NCI-H187 (cell line): ENCODE results near the gene SNX7.

Experiments
- DNase-seq, 2 experiments: peaks; one replicate each; lab custom pipeline; 2025; lab: John Stamatoyannopoulos, UW

Gene SNX7, protein sequence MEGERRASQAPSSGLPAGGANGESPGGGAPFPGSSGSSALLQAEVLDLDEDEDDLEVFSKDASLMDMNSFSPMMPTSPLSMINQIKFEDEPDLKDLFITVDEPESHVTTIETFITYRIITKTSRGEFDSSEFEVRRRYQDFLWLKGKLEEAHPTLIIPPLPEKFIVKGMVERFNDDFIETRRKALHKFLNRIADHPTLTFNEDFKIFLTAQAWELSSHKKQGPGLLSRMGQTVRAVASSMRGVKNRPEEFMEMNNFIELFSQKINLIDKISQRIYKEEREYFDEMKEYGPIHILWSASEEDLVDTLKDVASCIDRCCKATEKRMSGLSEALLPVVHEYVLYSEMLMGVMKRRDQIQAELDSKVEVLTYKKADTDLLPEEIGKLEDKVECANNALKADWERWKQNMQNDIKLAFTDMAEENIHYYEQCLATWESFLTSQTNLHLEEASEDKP

DNA sequence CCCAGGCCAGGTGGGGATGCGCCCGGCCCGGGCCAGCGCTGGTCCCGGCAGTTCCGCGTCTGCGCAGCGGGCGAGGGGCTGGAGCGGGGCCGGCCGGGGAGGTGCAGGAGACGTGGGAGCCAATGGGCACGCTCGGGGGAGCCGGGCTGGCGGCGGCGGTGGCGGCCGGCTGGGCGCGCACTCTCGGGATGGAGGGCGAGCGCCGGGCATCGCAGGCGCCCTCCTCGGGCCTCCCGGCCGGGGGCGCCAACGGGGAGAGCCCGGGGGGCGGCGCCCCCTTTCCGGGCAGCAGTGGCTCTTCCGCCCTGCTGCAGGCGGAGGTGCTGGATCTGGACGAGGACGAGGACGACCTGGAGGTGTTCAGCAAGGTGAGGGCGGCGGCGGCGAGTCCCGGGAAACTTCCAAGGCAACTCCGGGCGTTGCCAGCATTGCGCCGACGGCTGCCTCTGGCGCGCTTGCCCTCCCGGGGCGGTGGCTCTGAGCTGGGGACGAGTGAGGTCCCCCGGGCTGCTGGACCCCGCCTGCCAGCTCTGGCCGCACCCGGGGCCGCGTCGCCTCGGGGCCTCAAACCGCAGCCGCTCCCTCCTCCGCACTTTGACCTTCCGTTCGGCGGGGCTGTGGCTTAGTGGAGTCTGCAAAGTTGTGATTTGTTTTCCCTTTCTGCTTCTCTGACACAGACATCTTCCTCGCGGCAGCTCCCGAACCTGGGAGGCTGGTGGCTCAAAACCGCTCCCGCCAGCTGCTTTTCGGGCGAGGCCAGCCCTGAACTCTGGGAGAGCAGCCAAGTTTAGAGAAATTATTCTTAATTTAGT lies at the start of gene SNX7:
Gene SNX7, plus strand, starts transcription at position 178 of the 812 bp plus-strand sequence. Its CDS starts 11 bp downstream, at position 189.
- DNase-seq = peak in 1 of 2 experiments; percentile 24

- no peak for DNase-seq
Observed at GRCh38 chr1:98637316-98637715, 24.2 kb upstream of the SNX7 start.

- no peak for DNase-seq
Observed at GRCh38 chr1:98638185-98638584, 23.3 kb upstream of the SNX7 start.

GRCh38 chr1:98644510-98644909 lies 17.0 kb upstream of the SNX7 start:
- no peak for DNase-seq

DNA sequence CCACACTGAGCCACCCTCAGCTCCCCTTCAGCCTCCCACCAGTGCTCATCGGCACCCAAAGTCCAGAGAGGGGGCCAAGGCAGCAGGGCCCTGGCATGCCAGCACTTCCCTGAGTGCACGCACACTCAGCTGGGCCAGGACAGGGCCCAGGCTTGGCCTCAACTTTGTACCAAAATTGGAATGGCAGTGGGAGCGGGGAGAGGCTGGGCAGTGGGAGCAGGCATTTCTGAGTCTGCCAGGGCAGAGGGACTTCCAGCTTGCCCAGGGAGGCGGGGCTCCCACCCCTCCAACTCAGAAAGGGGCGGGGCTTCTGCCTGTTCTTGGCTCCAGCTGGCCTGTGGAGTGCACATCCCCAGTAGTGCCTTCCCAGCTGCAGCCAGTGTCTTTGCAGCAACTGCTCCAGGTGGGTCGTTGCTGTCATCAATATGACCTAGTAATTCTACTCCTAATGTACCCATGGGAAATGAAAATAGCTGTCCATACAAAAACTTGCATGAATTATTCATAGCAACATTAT lies 10.3 kb upstream of the SNX7 start:
- DNase-seq = no peak

GRCh38 chr1:98653123-98653522 lies 8.4 kb upstream of the SNX7 start:
- DNase-seq = no peak

DNA sequence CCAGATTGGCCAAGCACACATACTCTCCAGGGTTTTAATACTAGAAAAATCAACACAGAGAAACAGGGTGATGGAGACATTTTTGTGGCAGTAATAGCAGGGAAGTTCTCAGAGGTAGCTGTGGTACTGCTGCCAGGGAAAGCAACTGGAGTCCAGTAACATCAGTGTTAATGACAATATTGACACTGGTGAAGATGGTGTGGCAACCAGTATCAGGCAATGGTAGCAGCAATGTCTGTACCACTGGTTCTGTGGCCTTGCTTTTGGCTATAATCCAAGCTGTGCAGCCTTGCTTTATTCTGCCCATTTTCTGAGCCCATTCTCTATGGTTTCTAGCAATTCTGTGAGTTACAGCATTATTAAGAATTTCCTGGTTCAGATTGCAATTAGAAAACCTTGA lies 1.6 kb upstream of the SNX7 start:
- DNase-seq = no peak

- DNase-seq = no peak
Observed at GRCh38 chr1:98660940-98661543, 479 bp upstream of the SNX7 start.

- no peak for DNase-seq
Observed at GRCh38 chr1:98662356-98662670, 792 bp downstream of the SNX7 start.

GRCh38 chr1:98668733-98669132 lies 7.2 kb downstream of the SNX7 start:
- DNase-seq = no peak

DNA sequence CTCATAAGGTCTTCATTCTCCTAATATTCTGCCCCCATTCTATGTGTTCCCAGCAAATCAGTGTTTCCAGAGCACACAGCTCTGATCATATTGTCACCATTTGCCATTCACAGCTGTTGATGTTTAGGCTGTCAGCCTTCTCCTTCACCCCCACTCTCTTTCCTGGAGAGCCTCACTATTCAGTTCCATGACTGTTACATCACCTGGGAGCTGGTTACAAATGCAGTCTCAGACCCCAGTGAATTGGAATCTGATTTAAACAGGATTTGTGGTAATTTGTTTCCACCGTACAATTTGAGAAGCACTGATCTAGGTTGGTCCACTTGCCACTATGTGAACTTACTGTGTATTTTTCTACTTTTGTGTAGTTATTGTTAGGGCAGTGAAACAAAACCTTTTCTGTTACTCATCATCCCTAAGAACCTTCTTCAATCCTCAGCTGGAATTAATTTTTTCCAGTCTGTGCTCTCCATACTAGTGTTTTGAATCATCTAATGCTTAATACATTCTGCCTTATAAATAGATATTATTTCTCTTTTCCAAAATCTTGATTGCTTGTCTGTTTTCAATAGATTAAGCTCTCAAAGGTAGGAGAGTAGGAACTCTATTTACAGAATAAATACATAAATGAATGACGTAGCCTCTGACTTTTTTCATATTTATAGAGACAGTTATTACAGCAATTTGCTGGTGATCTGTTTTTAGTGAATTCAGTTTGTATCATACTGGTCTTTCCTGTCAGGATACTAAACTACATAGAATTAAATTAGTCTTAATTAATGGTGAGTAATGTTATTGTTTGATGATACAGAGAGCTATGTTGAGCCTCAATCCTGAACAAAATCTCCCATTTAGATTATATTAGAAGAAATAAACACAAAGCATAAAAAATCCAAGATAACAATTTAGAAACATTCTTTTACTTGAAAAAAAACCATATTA lies 8.1 kb downstream of the SNX7 start:
- DNase-seq = no peak

GRCh38 chr1:98672189-98672588 lies 10.7 kb downstream of the SNX7 start:
- DNase-seq = no peak

GRCh38 chr1:98674075-98674781 lies 12.7 kb downstream of the SNX7 start:
- no peak for DNase-seq

- no peak for DNase-seq
Observed at GRCh38 chr1:98675282-98675681, 13.8 kb downstream of the SNX7 start.

GRCh38 chr1:98677288-98677687 lies 15.8 kb downstream of the SNX7 start:
- DNase-seq = no peak

- no peak for DNase-seq
Observed at GRCh38 chr1:98681812-98682211, 20.3 kb downstream of the SNX7 start.

DNA sequence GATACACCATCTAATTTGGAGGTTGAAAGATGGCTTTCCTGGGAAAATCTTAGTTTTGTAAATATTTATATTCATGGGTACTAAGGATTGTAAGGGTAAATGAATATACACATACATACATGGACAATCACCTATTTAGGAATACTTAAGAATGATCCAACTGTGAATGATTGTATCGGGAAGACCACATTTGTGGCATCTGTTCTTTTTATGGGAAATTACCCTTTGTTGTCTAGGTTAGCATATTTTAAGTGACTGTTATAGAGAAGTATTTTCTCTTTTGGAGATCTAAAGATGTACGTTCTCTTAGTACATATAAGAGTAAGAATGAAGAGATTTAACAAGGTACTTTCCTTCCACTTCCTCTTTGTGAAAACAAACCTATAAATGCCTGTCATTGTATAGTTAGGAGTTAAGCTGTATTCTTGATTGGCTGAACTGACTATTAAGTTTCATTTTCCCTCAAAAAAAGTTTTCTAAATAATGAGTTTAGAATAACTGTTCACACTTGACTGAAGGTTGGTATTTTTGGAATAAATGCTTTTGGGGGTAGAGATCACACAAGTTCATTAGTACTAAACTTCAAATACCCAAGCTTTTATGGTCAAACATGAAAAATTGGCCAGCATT lies 26.7 kb downstream of the SNX7 start:
- DNase-seq = no peak

DNA sequence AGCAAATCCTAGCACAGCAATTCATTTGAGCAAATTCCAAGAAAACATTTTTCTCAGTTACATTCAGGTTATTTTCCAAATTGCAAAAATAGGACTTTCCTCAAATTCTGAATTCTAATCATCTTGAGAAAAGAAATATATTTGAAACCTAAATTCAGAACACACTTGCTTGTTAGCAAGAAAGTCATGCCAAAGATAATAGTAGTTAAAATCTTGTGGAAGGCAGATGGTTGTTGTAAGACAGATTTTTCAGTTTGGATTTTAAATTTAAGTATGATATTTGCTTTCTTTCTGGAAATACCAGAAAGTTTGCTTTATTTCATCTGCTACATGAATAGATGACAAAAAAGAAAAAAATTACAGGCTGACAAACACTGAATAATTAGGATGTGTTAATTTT lies 29.1 kb downstream of the SNX7 start:
- DNase-seq = no peak

DNA sequence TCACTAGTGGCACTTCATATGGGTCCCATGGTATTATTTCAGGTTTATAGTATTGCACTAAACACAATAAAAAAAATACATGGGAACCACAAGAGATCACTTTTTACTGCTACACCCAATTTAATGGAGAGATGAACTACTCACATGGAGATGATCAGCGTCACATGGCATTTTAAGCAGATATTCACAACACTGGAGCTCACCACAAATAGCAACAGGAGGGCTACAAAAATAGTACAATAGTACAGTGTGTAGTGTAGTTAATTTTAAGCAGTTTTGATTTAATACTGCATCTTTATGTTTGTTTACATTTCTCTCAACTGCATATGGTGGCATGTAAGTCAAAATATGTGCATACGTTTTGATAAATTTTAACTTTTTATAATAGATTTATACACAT lies 31.0 kb downstream of the SNX7 start:
- DNase-seq = no peak

DNA sequence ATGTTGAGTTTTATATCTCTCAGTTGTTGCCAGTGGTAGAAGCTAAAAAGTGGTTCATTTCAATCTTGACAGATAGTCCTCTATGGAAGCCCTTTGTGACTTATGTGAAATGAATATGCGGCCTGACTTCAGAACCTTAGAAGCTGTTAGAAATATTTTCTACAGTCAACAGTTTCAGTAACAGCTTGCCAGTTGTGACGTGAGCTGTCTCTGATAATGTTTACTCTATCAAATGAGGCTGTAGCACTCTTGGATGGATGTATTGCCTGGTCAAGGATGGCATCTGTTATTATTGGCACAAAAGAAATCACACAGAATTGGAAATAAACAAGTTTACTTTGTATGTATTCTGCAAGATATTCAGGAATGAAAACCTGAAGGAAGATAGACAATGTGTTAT lies 31.9 kb downstream of the SNX7 start:
- DNase-seq = no peak
